GM19099 (cell line): ENCODE data around the gene NCOA5.

Source experiments
- POLR2A ChIP-seq: IDR thresholded peaks from 3 replicates; pipeline ENCODE4 v1.6.1; 2011; ENCODE audit warnings: low read depth; ENCODE audit not compliant: insufficient read length; ENCODE audit errors: extremely low read depth

The NCOA5 gene

DNA sequence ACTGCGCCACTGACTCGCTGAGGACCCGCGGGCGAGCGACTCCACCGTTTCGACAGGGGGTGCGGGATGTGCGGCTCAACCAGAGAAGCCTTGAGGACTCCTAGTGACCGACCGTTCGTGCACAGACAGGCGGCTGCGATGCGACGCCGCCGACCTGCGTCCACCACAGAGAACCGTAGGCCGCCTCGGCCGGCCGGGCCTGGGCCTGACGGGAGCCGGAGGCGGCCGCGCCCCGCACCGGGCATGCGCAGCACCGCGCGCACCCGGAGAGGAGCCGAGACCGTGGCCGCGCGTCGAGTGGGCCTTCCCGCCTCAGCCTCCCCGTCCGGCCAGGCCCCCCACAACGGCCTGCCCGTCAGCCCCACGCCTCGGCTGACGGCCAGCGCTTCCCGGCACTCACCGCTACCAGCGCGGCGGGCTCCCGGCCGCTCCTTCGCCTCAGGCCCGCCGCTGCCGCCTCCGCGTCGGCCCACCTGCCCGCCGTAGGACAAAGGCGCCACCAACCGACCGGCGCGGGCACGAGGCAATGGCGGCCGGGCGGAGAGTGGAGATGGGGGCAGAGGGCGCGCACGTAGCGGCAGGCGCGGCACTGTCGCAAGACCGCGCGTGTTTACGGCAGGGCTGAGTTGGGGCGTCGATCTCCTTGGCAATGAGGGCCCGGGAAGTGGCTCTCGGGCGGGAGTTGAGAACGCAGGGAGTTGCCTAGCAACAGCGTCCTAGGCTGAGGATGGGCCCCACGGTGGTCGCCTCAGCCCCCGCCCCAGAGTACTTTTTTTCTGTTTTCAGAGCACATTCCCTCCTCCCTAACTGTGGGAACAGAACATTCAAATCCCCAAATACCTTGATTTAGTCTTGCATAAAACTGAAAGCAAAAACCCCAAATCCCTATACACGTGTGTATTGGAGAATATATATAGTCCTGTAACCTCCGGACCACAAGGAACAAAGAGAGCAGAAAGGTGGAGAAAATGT is at the start of gene NCOA5:
Gene NCOA5 (minus strand): TSS at position 546 of the 972 bp plus-strand sequence. CDS start 10,538 bp downstream, outside the sequence.
- TF ChIP-seq POLR2A, result peak; percentile 97

DNA sequence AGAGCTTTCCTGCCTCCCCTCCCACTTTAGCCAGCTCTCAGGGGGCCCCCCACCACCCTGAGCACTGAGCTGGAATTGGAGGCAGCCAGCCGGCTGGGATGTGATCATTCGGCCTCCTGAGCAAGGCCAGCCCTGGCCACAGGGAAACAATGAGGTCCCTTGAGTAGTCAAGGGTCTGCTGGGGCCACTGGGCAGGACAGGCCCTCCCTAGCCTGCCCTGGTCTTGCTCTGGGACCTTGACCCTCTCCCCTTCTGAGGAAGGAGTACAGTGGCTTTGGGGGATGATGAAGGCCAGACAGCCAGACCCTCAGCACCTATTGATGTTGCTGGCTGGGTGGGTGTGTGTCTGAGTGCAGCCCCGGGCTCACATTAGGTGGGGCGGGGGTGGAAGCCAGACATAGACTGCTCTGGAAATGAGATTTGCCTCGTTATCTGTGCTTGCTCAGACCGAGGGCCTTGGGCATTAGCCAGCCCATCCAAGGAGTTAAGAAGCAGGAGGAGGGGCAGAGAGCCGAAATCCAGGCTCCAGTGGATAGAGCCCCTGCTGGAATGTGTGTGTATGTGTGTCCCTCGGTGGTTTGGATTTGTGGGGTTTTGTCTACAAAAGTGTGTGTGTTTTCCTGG is 49.6 kb upstream of the NCOA5 start:
- TF ChIP-seq POLR2A, result no peak

DNA sequence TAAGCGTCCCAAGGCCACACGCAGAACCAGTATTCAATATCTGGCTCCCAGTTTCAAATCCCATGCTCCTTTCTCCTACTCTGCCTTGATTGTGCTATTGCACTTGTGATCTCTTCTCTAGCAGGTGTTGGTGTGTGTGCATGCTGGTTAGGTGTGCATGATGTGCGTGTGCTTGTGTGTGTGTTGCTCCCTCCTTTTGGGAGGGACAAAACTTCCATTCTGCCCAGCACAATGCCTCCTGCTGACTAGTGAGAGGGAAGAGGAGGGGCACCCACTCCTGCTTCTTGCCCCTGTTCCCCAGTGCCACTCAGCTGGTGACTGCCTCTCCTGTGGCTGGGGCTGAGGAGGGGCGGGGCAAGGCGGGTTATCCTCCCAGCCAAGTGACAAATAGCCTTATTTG is 48.1 kb upstream of the NCOA5 start:
- no peak for TF ChIP-seq POLR2A

DNA sequence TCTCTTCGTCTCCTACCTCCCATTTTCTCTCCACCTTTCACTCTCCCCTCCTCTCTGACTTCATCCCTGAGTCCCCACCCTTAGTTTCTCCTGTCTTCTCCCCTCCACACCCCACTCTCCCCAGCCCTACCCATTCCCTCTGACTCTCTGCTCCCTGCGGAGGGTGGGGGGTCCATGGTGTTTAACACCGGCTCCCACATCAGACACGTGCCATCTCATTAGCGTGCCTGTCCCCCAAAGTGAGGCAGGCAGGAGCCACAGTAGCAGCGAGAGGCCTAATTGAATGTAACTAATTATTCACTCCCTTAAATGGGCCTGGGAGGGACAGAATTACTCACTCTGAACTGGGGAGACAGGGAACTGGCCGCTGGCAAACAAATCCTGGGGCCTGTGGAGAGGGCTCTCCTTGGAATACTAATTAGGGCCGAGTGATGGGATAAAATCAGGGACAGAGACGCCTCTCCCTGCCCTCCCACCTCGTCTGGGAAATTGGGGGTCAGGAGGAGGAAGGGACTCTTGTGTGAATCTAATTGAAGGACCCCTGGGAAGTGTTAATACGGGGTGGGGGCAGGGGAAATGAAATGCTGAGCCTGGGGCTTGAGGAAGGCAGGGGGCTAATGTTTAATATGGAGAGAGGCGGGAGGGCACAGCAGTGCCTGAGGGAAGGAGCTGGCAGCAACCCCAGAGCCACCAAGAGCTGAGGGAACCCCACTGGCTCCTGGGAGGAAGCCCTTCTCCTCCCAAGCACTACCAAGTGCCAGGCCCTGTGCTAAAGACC is 46.3 kb upstream of the NCOA5 start:
- TF ChIP-seq POLR2A, result no peak

DNA sequence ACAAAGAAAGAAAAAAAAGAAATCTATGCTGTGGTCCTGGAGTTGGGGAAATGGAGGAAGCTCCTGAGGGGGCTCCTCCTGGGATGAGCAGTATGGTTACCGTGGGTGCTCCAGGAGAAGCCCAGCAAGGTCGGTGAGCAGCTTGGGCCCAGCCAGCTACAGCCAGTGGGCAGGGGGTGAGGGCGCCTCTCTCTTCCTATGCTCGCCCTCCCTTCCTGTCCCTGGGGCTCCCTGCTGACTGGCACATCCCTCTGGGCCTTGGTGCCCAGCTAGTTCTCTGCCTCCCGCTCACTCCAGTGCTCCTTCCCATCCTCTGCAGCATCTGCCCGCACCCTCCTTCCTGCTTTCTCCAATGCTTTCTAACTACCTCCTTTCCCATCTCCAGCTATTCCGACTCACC is 45.0 kb upstream of the NCOA5 start:
- TF ChIP-seq POLR2A, result no peak

DNA sequence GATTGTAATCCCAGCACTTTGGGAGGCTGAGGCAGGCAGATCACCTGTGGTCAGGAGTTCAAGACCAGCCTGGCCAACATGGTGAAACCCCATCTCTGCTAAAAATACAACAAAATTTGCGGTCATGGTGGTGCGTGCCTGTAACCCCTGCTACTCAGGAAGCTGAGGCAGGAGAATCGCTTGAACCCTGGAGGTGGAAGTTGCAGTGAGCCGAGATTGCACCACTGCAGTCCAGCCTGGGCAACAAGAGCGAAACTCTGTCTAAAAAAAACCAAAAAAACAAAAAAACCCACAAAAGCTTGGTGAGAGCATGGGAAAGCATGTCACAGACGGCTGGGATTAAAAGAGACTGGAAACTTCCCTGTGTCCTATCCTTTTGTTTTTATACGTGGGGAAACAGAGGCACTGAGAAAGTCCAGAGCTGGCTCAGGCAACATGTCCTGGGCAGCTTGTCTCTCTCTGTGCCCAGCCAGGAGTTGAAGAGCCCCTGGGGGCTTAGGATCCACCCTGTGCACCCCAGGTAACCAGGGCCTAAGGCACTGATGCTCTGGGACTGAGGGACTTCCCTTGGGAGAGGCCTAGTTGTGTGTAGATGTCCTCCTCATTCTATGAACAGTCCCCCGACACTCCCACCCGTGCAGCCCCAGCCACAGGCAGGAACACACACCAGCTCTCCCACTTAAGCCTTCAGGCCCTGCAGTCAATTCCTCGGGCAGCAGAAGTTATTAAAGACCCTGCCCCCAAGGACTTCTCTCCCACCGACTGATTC is 44.3 kb upstream of the NCOA5 start:
- TF ChIP-seq POLR2A, result peak; percentile 8

DNA sequence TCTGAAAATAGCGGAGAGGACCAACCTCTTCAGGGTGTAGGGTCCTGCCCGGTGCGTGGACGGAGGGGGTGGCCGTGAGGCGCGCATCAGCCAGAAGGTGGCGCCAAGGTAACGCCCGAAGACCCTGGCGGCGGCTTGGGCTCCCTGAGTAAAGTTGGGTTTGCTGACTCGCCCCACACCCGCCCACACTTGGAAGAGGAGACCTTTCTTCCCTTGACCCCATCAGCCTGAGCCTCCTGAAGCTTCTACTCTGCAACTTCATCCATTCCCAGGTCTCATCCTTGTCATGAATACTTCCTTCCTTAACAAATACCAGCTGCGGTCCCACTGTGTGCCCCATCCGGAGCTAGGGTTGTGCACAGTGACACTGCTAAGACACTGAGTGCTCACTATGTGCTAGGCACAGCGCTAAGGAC is 43.0 kb upstream of the NCOA5 start:
- TF ChIP-seq POLR2A, result no peak

DNA sequence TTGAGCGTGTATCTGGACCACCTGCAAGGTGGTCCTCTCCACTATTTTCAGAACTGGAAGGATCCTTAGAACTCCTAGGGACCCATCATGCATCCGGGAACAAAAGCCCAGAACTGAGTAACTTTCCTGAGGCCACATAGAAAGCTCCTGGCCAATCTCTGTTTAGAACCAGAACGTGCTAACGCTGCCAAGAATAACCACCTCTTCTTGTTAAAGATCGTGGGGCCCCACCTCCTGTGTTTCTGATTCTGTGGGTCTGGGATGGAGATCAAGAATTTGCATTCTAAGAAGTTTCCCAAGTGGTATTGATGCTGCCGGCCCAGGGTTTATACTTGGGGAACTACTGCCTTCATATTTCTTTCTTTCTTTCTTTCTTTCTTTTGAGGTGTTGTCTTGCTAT is 41.6 kb upstream of the NCOA5 start:
- peak; percentile 27 for TF ChIP-seq POLR2A

DNA sequence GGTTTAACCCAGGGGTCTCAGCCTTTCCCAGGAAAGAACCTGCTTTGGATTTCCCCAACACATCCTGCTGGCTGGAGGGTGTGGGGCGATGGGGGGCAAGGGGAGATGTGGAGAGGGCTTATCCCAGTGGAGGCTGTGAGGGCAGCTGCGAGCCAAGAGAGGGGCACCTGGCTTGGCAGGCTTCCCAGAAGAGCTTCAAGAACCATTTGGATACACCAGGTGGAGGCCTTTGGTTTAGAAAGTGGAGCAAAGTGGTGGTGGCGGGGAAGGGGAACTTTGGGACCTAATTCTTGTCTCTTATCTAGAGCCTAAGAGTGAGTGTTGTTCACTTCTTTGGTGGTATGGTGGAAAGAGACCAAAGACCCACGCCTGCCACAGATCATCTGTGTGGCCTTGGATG is 40.8 kb upstream of the NCOA5 start:
- TF ChIP-seq POLR2A, result no peak

DNA sequence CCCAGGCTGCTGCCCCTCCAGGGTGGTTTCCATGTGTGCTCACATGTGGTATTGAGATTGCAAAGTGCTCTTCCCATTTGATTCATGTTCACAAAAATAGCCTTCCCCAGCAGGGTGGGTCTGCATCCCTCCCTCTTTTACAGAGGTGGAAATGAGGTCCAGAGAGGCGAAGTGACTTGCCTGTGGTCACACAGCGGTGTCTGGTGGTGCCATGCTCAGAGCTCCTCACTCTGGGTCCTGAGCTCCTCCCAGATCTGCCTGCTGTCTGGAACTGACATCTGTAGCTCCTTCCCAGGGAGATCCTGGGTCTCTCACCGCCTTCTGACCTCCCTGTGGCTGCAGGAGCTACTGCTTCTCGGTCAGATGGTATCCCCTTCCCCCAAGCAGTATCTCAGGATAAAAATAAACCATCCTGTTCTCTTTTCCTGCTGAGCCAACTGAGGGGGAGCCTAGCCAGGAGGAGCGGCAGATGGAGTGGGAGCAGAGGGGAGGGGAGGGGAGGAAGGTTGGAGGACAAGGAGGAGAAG is 40.3 kb upstream of the NCOA5 start:
- peak; percentile 57 for TF ChIP-seq POLR2A

DNA sequence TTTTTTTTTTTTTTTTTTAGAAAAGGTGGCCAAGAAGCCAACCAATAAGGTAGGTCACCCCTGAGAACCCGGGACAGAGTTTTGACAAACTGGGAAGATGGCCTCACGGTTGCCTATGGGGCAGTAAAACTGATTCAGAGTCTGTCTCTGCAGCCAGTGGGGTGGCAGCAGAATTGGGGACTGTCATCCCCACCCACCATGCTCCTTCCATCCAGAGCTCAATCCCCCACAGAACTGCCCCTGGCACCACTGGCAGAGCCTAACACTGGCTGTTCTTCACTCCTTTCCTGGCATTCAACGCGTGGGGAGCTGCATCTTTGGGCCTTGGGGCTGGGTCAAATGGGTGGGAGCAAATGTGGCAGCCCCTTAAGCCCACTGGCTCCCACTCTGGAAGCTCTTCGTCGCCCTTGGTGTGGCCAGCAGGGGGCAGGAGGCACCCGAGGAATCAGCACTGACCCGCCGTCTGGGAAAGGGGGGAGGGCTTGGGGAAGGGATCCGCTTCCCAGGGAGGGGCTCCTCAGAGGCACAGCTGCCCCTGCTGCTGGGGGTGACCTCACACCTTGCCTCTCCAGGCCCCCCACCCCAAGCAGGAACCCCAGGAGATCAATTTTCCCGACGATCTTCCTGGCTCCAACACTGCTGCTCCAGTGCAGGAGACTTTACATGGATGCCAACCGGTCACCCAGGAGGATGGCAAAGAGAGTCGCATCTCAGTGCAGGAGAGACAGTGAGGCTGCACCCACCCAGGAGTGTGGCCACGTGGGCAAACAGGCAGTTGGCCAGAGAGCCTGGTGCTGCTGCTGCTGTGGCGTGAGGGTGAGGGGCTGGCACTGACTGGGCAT is 38.8 kb upstream of the NCOA5 start:
- TF ChIP-seq POLR2A, result no peak

DNA sequence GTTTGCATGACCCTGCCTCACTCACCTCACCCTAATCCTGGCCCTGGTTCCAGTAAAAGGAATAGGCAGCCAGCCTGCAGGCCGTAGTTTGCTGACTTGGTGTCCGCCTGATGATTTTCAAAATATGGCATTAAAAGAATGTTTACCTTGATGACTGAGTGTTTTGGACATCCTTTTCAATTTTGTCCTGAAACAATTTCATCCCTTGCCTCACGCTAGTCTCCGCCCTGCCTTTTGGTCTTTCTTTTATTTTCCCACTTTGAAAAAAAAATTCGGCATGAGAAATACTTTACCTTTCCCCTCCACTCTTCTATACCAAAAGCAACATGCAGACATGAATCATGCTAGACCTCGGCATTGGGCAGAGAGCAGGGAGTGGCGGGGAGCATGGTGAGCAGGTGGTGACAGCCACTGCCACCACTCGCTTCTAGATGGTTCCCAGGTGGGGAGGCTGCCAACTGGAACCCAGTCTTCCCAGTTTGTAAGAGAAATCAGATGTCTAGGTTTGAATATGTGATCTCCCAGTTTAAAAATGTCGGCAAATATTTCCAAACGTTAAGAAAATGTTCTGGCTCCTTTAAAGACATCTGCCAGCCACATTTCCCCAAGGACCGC is 37.7 kb upstream of the NCOA5 start:
- peak; percentile 19 for TF ChIP-seq POLR2A

DNA sequence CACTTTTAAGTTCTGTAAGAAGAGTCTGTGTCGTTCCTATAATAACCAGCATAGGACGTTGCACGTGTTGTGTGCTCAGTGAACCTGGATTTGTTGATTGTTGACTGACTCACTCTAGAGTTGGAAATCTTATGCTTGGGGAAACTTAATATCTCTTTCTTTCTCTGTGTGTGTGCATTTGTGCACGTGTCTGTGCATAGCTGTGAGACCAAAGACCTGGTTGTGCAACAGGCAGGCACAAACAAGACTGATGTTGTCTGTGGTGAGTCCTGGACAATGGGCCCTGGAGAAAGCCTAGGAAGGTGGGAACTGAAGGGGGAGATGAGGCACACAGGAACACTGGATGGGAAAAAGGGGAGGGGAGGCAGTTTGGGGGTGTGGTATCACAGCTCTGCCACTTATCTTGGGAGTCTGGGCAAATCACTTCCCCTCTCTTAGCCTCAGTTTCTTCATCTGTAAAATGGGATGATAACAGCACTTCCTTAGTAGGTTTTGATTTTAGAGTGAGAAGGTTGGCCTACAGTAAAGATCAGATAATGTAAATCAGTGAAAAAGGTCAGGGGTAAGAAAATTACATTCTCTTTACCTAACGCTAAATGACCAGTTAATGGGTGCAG is 36.8 kb upstream of the NCOA5 start:
- no peak for TF ChIP-seq POLR2A
